ENCODE results near the gene ARFGAP1.

GRCh38 chr20:63335711-63336110 lies 63.1 kb downstream of the ARFGAP1 start:
- TF ChIP-seq, protein P1, sequence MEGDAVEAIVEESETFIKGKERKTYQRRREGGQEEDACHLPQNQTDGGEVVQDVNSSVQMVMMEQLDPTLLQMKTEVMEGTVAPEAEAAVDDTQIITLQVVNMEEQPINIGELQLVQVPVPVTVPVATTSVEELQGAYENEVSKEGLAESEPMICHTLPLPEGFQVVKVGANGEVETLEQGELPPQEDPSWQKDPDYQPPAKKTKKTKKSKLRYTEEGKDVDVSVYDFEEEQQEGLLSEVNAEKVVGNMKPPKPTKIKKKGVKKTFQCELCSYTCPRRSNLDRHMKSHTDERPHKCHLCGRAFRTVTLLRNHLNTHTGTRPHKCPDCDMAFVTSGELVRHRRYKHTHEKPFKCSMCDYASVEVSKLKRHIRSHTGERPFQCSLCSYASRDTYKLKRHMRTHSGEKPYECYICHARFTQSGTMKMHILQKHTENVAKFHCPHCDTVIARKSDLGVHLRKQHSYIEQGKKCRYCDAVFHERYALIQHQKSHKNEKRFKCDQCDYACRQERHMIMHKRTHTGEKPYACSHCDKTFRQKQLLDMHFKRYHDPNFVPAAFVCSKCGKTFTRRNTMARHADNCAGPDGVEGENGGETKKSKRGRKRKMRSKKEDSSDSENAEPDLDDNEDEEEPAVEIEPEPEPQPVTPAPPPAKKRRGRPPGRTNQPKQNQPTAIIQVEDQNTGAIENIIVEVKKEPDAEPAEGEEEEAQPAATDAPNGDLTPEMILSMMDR (conservative IDR thresholded peaks at IDR 0.05; ENCODE audit: low read length) = no peak
- no peak for TF ChIP-seq EZH2phosphoT487 (IDR thresholded peaks at IDR 0.05; ENCODE audit: borderline replicate concordance)
